Neural progenitor cell (in vitro differentiated cells): ENCODE measurements around the gene LMBR1.
"Not testable (repeated sequence)": the region's sequence is repeated elsewhere in the genome, so short reads cannot be mapped to it uniquely, and the experiment has no call there.

Experiments used
- EZH2phosphoT487 ChIP-seq: fragments of 200-600 bp; sonication (generic); IDR thresholded peaks from 2 replicates; pipeline ENCODE4 v1.6.1; 2017; ENCODE audit warnings: antibody characterized with exemption
- TF ChIP-seq, protein P1 (sequence below): fragments of 200-600 bp; sonication (generic); IDR thresholded peaks from 2 replicates; pipeline ENCODE4 v1.5.1; 2017; ENCODE audit warnings: antibody characterized with exemption, mild to moderate bottlenecking

- TF ChIP-seq, protein P1, sequence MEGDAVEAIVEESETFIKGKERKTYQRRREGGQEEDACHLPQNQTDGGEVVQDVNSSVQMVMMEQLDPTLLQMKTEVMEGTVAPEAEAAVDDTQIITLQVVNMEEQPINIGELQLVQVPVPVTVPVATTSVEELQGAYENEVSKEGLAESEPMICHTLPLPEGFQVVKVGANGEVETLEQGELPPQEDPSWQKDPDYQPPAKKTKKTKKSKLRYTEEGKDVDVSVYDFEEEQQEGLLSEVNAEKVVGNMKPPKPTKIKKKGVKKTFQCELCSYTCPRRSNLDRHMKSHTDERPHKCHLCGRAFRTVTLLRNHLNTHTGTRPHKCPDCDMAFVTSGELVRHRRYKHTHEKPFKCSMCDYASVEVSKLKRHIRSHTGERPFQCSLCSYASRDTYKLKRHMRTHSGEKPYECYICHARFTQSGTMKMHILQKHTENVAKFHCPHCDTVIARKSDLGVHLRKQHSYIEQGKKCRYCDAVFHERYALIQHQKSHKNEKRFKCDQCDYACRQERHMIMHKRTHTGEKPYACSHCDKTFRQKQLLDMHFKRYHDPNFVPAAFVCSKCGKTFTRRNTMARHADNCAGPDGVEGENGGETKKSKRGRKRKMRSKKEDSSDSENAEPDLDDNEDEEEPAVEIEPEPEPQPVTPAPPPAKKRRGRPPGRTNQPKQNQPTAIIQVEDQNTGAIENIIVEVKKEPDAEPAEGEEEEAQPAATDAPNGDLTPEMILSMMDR, result not testable (repeated sequence)
- not testable (repeated sequence) for TF ChIP-seq EZH2phosphoT487
Observed at GRCh38 chr7:156862022-156862421, 31.0 kb downstream of the LMBR1 start.
